Right lung (tissue), 5 donors: ENCODE data around the gene SDF4. TPM values are rescaled to one million over a fixed set of nuclear protein-coding genes. Genes with fewer than 3 reads are reported as not detected.

Experiments used
- DNase-seq, 2 donors: peaks; one replicate each; pipeline ENCODE4 v3.0.0-alpha.2; 2013
- polyA plus RNA-seq, 5 donors: library from polyadenylated mRNA; unstranded; fragments of 120-200 nt; gene quantifications; one replicate each; pipeline versions ENCODE4 v1.2.1 to v1.2.3, GENCODE V29; 2013; ENCODE audit warnings: inconsistent platforms in 1 of 5, low replicate concordance in 1 of 5; ENCODE audit not compliant: insufficient read length in 5 of 5, insufficient read depth in 1 of 5

SDF4 gene
- polyA plus RNA-seq, 5 donors: 75.3 to 125 (median 89.3) TPM

DNA sequence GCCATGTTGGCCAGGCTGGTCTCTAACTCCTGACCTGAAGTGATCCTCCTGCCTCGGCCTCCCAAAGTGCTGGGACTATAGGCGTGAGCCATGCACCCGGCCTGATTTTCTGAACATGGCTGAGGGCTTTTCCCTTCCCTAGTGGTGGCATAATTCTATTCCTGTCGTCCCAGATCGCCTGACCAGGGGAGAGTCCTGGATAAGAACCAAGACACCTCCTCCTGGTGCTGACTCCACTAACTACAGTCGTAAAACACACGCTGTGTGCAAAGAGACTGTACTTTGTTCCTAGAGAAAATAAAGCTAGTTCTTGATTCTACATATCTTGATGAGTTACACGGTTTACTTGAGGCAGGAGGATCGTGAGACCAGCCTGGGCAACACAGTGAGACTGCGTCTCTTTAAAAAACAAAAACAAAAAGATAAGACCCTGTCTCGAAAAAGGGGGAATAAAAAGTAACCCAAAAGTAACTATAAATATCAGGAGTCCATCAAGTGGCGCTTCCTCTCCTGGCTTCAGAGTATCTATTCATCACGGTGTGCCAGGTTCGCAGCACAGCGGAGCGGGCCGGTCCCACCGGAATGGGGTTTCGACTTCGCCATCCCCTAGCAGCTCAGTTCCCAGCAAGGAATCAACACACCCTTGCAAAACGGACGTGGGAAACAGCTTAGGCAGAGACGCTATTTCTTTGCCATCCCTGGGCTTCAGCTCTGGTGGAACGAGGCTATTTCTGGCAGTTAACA is 973 bp downstream of the SDF4 start:
- no peak for DNase-seq

DNA sequence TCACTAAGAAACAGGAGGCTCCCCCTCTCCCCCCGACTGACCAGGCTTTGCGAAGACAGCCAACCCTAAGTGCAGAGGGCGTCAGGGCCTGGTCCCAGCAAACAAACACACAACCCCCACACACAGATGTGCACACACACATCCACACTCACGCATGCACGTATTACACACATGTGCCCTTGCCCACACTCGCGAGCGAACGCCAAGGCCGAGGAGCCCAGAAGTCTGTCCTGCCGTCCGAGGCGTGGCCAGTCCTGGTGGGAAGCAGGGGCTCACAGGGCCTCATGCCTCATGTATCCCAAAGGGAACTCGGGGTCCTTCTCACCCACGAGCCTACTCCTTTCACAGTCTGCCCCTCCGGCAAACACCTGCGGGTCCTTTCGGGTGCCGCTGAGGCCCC is 2.0 kb downstream of the SDF4 start:
- no peak for DNase-seq

GRCh38 chr1:1228596-1229321 is 3.0 kb downstream of the SDF4 start:
- no peak for DNase-seq

- no peak for DNase-seq
Observed at GRCh38 chr1:1228187-1228586, 3.6 kb downstream of the SDF4 start.

DNA sequence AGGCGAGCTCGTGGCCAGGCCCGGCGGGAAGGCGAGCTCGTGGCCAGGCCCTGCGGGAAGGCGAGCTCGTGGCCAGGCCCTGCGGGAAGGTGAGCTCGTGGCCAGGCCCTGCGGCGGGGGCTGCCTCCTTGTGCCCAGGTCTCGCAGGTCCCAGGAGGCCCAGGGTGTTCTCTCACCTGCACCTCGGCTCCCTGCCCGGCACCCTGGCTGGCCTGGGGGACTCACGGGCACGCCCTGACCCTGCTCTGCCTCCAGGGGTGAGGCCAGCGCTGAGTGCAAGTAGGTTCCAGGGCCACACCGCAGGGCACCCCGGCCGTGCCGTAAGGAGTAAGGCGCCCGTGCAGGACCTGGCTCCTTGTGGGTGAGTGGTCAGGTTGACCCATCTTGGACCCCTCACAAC is 4.4 kb downstream of the SDF4 start:
- DNase-seq: no peak

DNA sequence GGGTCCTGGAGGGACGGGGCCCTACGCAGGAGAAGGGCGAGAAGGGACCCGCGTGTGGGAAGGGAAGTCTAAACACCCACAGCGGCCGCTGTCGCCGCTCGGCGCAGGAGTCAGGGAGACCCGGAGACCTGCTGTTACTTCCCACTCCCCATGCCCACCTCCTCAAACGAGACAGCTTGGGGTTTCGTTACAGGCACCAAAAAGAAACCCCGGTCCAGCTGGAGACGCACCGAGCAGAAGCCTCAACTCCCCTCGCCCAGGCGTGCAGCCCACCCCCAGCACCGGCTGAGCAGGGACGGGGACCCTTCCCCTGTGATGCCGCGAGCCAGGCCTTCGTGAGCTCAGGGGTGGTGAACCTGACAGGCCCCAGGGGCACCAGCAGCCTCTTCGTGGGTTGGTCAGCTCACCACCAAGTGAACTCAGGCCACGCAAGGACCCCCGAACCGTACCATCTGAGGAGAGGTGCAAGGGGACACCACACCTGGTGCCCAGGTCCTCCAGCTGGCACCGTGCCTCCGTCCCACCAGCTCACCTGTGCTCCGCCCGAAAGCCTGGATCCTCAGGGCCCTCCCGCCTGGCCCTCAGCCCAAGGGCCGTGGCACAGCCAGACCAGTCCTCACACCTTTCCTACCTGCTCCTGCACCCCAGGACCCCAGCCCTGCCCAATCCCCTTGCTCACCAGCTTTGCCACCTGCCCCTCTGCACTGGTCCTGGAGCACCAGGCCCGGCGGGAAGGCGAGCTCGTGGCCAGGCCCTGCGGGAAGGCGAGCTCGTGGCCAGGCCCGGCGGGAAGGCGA is 5.0 kb downstream of the SDF4 start:
- no peak for DNase-seq

DNA sequence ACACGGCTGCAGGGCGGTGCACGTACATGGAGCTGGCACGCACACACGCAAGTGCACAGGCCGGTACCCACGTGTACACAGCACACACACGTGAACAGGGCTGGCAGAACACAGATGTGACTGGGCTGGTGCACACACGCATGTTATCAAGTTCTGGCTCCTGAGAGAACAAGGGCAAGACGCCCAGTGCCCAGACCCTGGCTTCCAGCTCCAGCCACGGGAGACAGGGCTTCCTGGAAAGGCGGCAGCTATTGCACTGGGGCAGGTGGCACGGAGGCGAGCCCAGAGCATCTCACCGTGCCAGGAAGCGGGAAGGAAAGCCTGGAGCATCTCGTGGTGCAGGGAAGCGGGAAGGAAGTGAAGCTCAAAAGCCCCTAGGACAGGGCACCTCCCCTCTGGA is 5.9 kb downstream of the SDF4 start:
- DNase-seq: no peak

- DNase-seq: no peak
Observed at GRCh38 chr1:1225238-1225845, 6.5 kb downstream of the SDF4 start.

- no peak for DNase-seq
Observed at GRCh38 chr1:1223891-1224290, 7.9 kb downstream of the SDF4 start.

- no peak for DNase-seq
Observed at GRCh38 chr1:1223321-1223720, 8.5 kb downstream of the SDF4 start.

DNA sequence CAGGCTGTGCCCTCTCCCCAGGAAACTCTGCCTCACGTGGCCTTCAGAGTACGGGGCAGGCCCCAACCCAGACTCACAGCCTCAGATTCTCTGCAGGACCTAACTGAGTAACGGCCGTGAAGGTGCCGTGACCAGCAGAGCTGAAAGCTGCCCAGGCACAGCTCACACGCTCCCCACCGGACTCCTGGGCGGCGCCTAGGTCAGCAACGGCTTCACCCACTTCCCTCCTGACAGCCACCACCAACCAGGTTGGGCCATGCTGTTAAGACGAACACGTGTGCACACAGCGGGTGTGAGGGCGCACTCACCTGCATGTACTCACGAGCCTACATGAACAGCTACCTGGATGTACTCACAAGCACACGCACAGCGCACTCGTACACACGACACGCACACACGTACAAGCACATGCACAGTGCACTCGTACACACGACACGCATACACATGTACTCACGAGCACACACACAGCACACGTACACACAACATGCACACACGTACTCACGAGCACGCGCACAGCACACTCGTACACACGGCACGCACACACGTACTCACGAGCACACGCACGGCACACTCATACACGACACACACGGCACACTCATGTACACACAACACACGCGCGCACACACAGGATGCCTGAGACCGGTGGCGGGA is 9.1 kb downstream of the SDF4 start:
- no peak for DNase-seq

- DNase-seq: no peak
Observed at GRCh38 chr1:1221887-1222574, 9.8 kb downstream of the SDF4 start.

- DNase-seq: no peak
Observed at GRCh38 chr1:1220197-1220596, 11.6 kb downstream of the SDF4 start.

DNA sequence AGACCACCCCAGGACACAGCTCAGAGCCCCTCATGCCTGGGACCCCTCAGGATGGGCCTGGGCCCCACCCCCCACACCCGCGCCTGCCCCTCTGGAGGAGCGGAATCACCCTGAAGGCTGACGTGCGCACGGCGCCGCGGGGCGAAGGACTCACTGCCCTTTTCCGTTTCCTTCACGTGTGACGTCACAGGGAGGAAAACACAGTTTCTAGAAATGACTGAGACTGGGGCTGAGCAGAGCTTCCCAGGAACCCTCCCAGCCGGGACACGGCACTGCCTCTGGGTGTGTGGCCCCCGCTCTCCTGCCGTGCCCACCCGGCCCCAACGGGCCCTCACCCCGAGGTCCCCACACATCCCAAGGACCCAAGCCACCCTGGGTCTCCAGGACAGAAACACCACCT is 12.5 kb downstream of the SDF4 start:
- DNase-seq: no peak

DNA sequence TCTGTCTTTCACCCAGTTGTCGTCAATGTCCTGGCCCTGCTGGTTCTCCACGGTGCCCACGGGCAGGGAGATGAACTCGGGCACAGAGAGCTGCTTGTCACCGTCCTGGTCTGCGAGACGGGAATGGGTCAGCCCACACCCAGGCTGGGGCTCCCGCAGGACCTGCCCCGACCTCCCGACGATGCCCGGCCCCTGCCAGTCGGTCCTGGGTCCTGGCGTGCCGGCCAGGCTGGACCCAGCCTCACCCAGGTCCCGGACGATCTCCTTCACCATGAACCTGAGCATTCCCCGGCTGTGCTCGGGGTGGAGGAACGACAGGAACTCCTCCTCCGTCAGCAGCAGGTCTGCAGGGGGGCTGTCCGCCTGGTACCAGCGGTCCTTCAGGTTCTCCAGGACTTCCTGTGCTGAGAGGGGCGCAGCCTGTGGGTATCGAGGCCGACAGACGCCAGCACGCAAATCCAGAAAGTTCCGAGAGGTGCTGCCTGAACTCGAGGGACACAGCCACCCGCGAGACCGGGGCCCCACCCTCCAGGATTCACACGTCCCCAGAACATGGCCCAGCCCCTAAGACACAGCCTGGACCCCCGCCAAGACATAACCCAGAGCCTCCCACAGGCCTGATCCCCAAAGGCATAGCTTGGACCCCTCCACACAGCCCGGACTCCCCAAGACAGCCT is 13.1 kb downstream of the SDF4 start:
- no peak for DNase-seq

GRCh38 chr1:1217621-1218523 is 13.9 kb downstream of the SDF4 start:
- no peak for DNase-seq

DNA sequence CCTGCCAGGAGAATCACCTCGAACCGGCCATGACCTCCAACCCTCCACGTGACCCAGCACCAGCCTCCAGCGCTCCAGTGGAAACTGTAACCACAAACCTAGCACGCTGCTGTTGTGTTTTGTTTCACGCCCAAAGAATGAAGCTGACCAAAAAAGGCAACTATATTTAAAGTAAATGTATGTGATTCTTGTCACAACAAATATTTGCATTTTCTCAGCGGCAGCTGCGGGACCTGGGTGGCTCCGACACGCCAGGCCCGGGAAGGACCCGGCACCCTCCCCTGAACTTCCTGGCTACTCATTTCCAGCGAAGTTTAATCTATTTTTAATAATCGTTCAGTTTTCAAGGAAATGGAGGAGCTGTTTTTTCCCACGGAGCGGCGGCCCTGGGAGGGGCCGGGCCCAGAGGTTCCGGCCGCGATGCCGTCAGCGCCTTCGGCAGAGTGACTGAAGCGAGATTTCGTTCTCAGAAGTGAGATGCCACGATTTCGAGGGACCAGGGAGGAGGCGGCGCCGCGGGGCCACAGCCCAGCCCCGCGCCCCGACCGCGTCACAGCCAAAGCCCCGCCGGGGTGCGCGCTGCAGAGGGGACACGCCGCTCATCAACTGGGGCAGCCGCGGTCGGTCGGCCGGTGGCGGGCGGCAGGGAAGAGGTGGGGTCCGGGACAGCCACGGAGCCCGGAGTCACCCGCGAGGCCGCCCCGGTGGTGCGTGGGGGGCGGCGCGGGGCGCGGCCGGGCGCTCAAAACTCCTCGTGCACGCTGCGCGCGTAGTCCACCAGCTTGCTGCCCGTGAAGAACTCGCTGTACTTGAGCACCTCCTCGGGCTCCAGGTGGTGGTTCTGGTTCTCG is 14.8 kb downstream of the SDF4 start:
- no peak for DNase-seq

GRCh38 chr1:1215881-1216605 is 15.8 kb downstream of the SDF4 start:
- DNase-seq: no peak
